CD14-positive monocyte (primary cell): ENCODE results near the gene PTAR1. TPM values are rescaled to one million over a fixed set of nuclear protein-coding genes. Genes with fewer than 3 reads are reported as not detected.

Experiments used
- DNase-seq, 3 donors: peaks; one replicate each; pipeline ENCODE4 v3.0.0-alpha.2; 2011 to 2022
- H2AFZ ChIP-seq: 2 replicates; pipeline ENCODE4 v1.6.0; 2012; ENCODE audit warnings: mild to moderate bottlenecking, low read depth, low read length, inconsistent platforms; ENCODE audit not compliant: insufficient read depth, poor library complexity, severe bottlenecking
- H3K27ac ChIP-seq, 2 donors: 1 replicate in 1 of 2; 2 replicates in 1 of 2; pipeline ENCODE4 v1.5.1; 2012 to 2013; ENCODE audit warnings: low read length in 2 of 2, control low read depth in 1 of 2, inconsistent platforms in 1 of 2, low read depth in 1 of 2, mild to moderate bottlenecking in 1 of 2
- H3K27me3 ChIP-seq, 2 donors: one replicate each; pipeline versions ENCODE4 v1.6.0 to v1.6.1; 2011 to 2013; ENCODE audit warnings: low read length in 2 of 2; ENCODE audit not compliant: control insufficient read depth in 2 of 2, insufficient read depth in 2 of 2
- H3K36me3 ChIP-seq, 2 donors: replicated peaks in 1 of 2; 1 replicate in 1 of 2; 2 replicates in 1 of 2; pipeline versions ENCODE4 v1.5.1 to v1.6.1; 2012 to 2013; ENCODE audit warnings: low read length in 2 of 2, control low read depth in 1 of 2, inconsistent platforms in 1 of 2, mild to moderate bottlenecking in 1 of 2; ENCODE audit not compliant: insufficient read depth in 2 of 2, control insufficient read depth in 1 of 2
- H3K4me1 ChIP-seq, 2 donors: 1 replicate in 1 of 2; 2 replicates in 1 of 2; pipeline versions ENCODE4 v1.5.1 to v1.6.1; 2012 to 2013; ENCODE audit warnings: low read length in 2 of 2, control low read depth in 1 of 2, inconsistent platforms in 1 of 2, mild to moderate bottlenecking in 1 of 2, moderate library complexity in 1 of 2; ENCODE audit not compliant: insufficient read depth in 2 of 2, control insufficient read depth in 1 of 2
- H3K4me2 ChIP-seq: replicated peaks from 2 replicates; pipeline ENCODE3; 2012; ENCODE audit warnings: low read length, moderate library complexity, mild to moderate bottlenecking; ENCODE audit not compliant: poor library complexity, severe bottlenecking; ENCODE audit errors: extremely low read depth
- H3K4me3 ChIP-seq, 3 experiments: fragments of 200-600 bp in 1 of 3; sonication (generic) in 1 of 3; replicated peaks in 1 of 3; 1 replicate in 2 of 3; 2 replicates in 1 of 3; pipeline ENCODE4 v1.5.1; 2011 to 2013; ENCODE audit warnings: low read length in 3 of 3, mild to moderate bottlenecking in 3 of 3, control low read depth in 2 of 3, low read depth in 2 of 3, inconsistent platforms in 1 of 3, moderate library complexity in 1 of 3
- H3K79me2 ChIP-seq: 2 replicates; pipeline ENCODE4 v1.6.0; 2012; ENCODE audit warnings: mild to moderate bottlenecking, control low read depth, inconsistent platforms, low read length, moderate library complexity; ENCODE audit not compliant: insufficient read depth
- H3K9ac ChIP-seq: 2 replicates; pipeline ENCODE4 v1.6.0; 2017; ENCODE audit warnings: low read length, mild to moderate bottlenecking; ENCODE audit not compliant: insufficient read depth, poor library complexity, severe bottlenecking
- H3K9me3 ChIP-seq, 2 donors: replicated peaks in 1 of 2; 1 replicate in 1 of 2; 2 replicates in 1 of 2; pipeline versions ENCODE4 v1.5.1 to v1.6.1; 2012 to 2013; ENCODE audit warnings: low read length in 2 of 2, control low read depth in 1 of 2; ENCODE audit not compliant: control insufficient read depth in 1 of 2, insufficient read depth in 1 of 2
- H4K20me1 ChIP-seq: 2 replicates; pipeline ENCODE4 v1.6.0; 2012; ENCODE audit warnings: mild to moderate bottlenecking, low read length, control low read depth, moderate library complexity; ENCODE audit not compliant: insufficient read depth
- H3K27ac Mint-ChIP-seq, 7 donors: one replicate each; pipeline ENCODE4 v1.8.0; 2020; ENCODE audit warnings: mild to moderate bottlenecking in 7 of 7, mixed read lengths in 7 of 7, moderate library complexity in 6 of 7, inconsistent platforms in 2 of 7
- H3K27me3 Mint-ChIP-seq, 3 donors: one replicate each; pipeline ENCODE4 v1.8.0; 2021 to 2022; ENCODE audit warnings: low read depth in 3 of 3, mild to moderate bottlenecking in 3 of 3, mixed read lengths in 3 of 3, moderate library complexity in 3 of 3, inconsistent platforms in 1 of 3
- H3K36me3 Mint-ChIP-seq, 2 donors: one replicate each; pipeline ENCODE4 v1.8.0; 2020; ENCODE audit warnings: mixed read lengths in 2 of 2, inconsistent platforms in 1 of 2, mild to moderate bottlenecking in 1 of 2
- H3K4me1 Mint-ChIP-seq: one replicate; pipeline ENCODE4 v1.8.0; 2020; ENCODE audit warnings: mild to moderate bottlenecking, mixed read lengths
- H3K4me3 Mint-ChIP-seq, 2 donors: one replicate each; pipeline ENCODE4 v1.8.0; 2020; ENCODE audit warnings: mild to moderate bottlenecking in 2 of 2, mixed read lengths in 2 of 2, moderate library complexity in 1 of 2
- H3K9me3 Mint-ChIP-seq, 7 donors: one replicate each; pipeline ENCODE4 v1.8.0; 2020 to 2022; ENCODE audit warnings: mixed read lengths in 7 of 7, mild to moderate bottlenecking in 6 of 7, moderate library complexity in 6 of 7, inconsistent platforms in 2 of 7
- WGBS: methylation state at CpG from one replicate; pipeline ENCODE4 v1.1.5; 2013; ENCODE audit warnings: missing lambda C conversion rate; ENCODE audit not compliant: insufficient coverage; 5-methylcytosine and 5-hydroxymethylcytosine counted together
- intact Hi-C, 2 donors: fragments of 100-400 bp; cut with micrococcal nuclease; formaldehyde crosslinking; loops; one replicate each; pipeline versions ENCODE4 v1.15.0 to v1.15.1; 2023
- polyA plus RNA-seq, 3 donors: library from polyadenylated mRNA; depleted of rRNA in 1 of 3; unstranded in 2 of 3; stranded (reverse) in 1 of 3; fragments of 300-500 nt in 2 of 3; fragments of >200 nt in 1 of 3; fragmentation: Illumina TruSeq in 2 of 3; gene quantifications; 1 replicate in 2 of 3; 2 replicates in 1 of 3; pipeline ENCODE4 v1.2.3, GENCODE V29; 2012 to 2021
- TF ChIP-seq, protein P1 (sequence below): fragments of 200-600 bp; IDR thresholded peaks from one replicate; pipeline ENCODE4 v1.8.0; 2022; ENCODE audit warnings: antibody characterized with exemption, mild to moderate bottlenecking

PTAR1 gene
- polyA plus RNA-seq, 3 donors = 12.3 to 24.6 (median 13.4) TPM

GRCh38 chr9:69798744-69799143 is 38.9 kb upstream of the PTAR1 start:
- H3K4me3 Mint-ChIP-seq = no peak overlapping the region
- H3K4me1 Mint-ChIP-seq = no peaks in the 10 kb centered on the region
- no peaks in the 10 kb centered on the region for H3K36me3 Mint-ChIP-seq
- 100% methylated on average over 1 of the region's 4 CpGs for WGBS
- no peak for DNase-seq
- TF ChIP-seq, protein P1, sequence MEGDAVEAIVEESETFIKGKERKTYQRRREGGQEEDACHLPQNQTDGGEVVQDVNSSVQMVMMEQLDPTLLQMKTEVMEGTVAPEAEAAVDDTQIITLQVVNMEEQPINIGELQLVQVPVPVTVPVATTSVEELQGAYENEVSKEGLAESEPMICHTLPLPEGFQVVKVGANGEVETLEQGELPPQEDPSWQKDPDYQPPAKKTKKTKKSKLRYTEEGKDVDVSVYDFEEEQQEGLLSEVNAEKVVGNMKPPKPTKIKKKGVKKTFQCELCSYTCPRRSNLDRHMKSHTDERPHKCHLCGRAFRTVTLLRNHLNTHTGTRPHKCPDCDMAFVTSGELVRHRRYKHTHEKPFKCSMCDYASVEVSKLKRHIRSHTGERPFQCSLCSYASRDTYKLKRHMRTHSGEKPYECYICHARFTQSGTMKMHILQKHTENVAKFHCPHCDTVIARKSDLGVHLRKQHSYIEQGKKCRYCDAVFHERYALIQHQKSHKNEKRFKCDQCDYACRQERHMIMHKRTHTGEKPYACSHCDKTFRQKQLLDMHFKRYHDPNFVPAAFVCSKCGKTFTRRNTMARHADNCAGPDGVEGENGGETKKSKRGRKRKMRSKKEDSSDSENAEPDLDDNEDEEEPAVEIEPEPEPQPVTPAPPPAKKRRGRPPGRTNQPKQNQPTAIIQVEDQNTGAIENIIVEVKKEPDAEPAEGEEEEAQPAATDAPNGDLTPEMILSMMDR = no peak
- Histone ChIP-seq H3K27me3 (no peaks in the 10 kb centered on the region), H3K79me2 (no peaks in the 10 kb centered on the region), H2AFZ (no peak overlapping the region), H4K20me1 (no peaks in the 10 kb centered on the region), H3K9me3 (no peaks in the 10 kb centered on the region), H3K4me2 (no peak overlapping the region), H3K4me3 (no peak overlapping the region), H3K4me1 (no peaks in the 10 kb centered on the region), H3K9ac (no peak overlapping the region), H3K36me3 (no peaks in the 10 kb centered on the region), H3K27ac (no peak overlapping the region)
- H3K9me3 Mint-ChIP-seq = peaks cover 0 to 3% (median 0%) of the 10 kb centered on the region in 7 donors
- no peak overlapping the region for H3K27ac Mint-ChIP-seq
- peaks cover 0 to 2% (median 2%) of the 10 kb centered on the region in 3 donors for H3K27me3 Mint-ChIP-seq
- intact Hi-C loops = no loop called here

GRCh38 chr9:69797675-69798074 is 37.9 kb upstream of the PTAR1 start:
- no CpG with 5 or more reads among the region's 1 CpG for WGBS
- no peaks in the 10 kb centered on the region for H3K79me2 ChIP-seq
- H3K4me2 ChIP-seq = no peak overlapping the region
- H4K20me1 ChIP-seq = no peaks in the 10 kb centered on the region
- H3K27me3 Mint-ChIP-seq = peaks cover 0 to 2% (median 2%) of the 10 kb centered on the region in 3 donors
- H3K36me3 Mint-ChIP-seq = no peaks in the 10 kb centered on the region
- no peak overlapping the region for H3K4me3 Mint-ChIP-seq
- H3K4me3 ChIP-seq = no peak overlapping the region
- H3K9me3 ChIP-seq = no peaks in the 10 kb centered on the region
- no peak overlapping the region for H3K27ac Mint-ChIP-seq
- H3K36me3 ChIP-seq = no peaks in the 10 kb centered on the region
- H3K27ac ChIP-seq = no peak overlapping the region
- intact Hi-C loops = no loop called here
- DNase-seq = no peak
- H3K4me1 ChIP-seq = no peaks in the 10 kb centered on the region
- TF ChIP-seq, protein P1 = no peak
- no peaks in the 10 kb centered on the region for H3K27me3 ChIP-seq
- no peaks in the 10 kb centered on the region for H3K4me1 Mint-ChIP-seq
- no peak overlapping the region for H3K9ac ChIP-seq
- peaks cover 0 to 3% (median 0%) of the 10 kb centered on the region in 7 donors for H3K9me3 Mint-ChIP-seq
- H2AFZ ChIP-seq = no peak overlapping the region
